ENCODE results near the gene TMEM120B.

TMEM120B gene

GRCh38 chr12:121748571-121749265 lies 36.2 kb downstream of the TMEM120B start:
- TF ChIP-seq, protein P1, sequence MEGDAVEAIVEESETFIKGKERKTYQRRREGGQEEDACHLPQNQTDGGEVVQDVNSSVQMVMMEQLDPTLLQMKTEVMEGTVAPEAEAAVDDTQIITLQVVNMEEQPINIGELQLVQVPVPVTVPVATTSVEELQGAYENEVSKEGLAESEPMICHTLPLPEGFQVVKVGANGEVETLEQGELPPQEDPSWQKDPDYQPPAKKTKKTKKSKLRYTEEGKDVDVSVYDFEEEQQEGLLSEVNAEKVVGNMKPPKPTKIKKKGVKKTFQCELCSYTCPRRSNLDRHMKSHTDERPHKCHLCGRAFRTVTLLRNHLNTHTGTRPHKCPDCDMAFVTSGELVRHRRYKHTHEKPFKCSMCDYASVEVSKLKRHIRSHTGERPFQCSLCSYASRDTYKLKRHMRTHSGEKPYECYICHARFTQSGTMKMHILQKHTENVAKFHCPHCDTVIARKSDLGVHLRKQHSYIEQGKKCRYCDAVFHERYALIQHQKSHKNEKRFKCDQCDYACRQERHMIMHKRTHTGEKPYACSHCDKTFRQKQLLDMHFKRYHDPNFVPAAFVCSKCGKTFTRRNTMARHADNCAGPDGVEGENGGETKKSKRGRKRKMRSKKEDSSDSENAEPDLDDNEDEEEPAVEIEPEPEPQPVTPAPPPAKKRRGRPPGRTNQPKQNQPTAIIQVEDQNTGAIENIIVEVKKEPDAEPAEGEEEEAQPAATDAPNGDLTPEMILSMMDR (conservative IDR thresholded peaks at IDR 0.05; ENCODE audit: low read length), result no peak
- H3K4me3 ChIP-seq (ENCODE audit: low read length), result no peak overlapping the region
- peak; percentile 35 for DNase-seq (ENCODE audit: low read depth)

DNA sequence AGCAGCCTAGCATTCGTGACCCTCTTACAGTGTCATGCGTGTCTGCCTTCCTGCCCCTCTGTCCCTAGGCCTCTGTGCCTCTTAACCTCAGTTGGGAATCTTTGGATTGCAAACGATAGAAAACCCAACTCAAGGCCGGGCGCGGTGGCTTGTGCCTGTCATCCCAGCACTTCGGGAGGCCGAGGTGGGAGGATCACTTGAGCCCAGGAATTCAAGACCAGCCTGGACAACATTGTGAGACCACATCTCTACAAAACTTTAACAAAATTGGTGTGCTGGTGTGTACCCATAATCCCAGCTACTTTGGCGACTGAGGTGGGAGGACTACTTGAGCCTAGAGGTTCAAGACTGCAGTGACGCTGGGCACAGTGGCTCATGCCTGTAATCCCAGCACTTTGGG lies 36.7 kb downstream of the TMEM120B start:
- no peak overlapping the region for H3K4me3 ChIP-seq (ENCODE audit: low read length)
- TF ChIP-seq, protein P1 (conservative IDR thresholded peaks at IDR 0.05; ENCODE audit: low read length), result no peak
- no peak for DNase-seq (ENCODE audit: low read depth)

DNA sequence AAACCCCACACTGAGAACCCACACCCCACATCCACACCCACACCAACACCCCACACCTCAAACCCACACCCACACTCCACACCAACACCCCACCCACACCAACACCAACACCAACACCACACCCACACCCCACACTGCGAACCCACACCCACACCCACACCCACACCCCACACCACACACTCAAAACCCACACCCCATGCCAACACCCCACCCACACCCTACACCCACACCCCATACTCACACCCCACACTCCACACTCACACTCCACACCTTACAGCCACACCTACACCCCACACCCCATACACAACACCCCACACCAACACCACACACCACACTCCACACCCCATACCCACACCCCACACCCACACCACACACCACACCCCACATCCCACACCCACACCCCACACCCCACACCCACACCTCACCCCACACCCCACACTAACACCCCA lies 38.0 kb downstream of the TMEM120B start:
- TF ChIP-seq, protein P1 (conservative IDR thresholded peaks at IDR 0.05; ENCODE audit: low read length), result no peak
- no peak for DNase-seq (ENCODE audit: low read depth)
- H3K4me3 ChIP-seq (ENCODE audit: low read length), result no peak overlapping the region

GRCh38 chr12:121751034-121751433 lies 38.5 kb downstream of the TMEM120B start:
- no peak overlapping the region for H3K4me3 ChIP-seq (ENCODE audit: low read length)
- TF ChIP-seq, protein P1 (conservative IDR thresholded peaks at IDR 0.05; ENCODE audit: low read length), result no peak
- no peak for DNase-seq (ENCODE audit: low read depth)

DNA sequence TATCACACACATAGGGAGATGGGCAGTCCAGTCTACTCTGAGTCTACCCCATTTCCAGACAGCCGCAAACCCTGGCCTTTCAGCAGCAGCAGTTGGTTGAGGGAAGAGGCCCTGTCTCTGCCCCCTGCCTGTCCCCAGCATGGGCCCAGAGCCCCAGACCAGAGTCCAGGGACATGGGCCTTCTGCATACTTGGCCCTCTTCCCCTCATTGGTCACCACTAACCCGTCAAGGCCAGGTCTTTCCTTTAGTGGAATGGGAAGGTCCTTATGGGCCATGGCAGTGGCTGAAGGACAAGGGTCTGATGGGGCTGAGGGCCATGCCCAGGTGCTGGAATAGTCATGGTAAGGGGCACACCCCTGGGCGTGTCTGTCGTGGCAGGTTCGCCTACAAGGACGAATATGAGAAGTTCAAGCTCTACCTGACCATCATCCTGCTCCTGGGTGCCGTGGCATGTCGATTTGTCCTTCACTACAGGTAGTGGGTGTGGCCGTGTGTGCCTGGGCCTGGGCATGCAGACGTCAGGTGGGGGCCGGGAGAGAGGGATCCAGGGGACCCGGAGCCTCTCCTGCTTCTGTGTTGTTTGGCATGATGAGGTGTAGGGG lies 39.3 kb downstream of the TMEM120B start:
- H3K4me3 ChIP-seq (ENCODE audit: low read length), result no peak overlapping the region
- DNase-seq (ENCODE audit: low read depth), result no peak
- TF ChIP-seq, protein P1 (conservative IDR thresholded peaks at IDR 0.05; ENCODE audit: low read length), result no peak

- H3K4me3 ChIP-seq (ENCODE audit: low read length), result no peak overlapping the region
- TF ChIP-seq, protein P1 (conservative IDR thresholded peaks at IDR 0.05; ENCODE audit: low read length), result no peak
- DNase-seq (ENCODE audit: low read depth), result no peak
Measured at GRCh38 chr12:121753844-121754264, 41.3 kb downstream of the TMEM120B start.

- H3K4me3 ChIP-seq (ENCODE audit: low read length), result no peak overlapping the region
- TF ChIP-seq, protein P1 (conservative IDR thresholded peaks at IDR 0.05; ENCODE audit: low read length), result no peak
- DNase-seq (ENCODE audit: low read depth), result no peak
Measured at GRCh38 chr12:121754836-121755235, 42.3 kb downstream of the TMEM120B start.

All from AG10803 (cell line).